H1 (cell line): ENCODE results near the gene GNAQ. TPM values are rescaled to one million over a fixed set of nuclear protein-coding genes. Genes with fewer than 3 reads are reported as not detected.

ENCODE experiments used
- BCL11A ChIP-seq, 2 experiments: IDR thresholded peaks; one replicate each; pipeline ENCODE4 v1.6.1; 2011; ENCODE audit warnings: low read depth in 2 of 2, low read length in 2 of 2, mild to moderate bottlenecking in 2 of 2
- KDM4A ChIP-seq: IDR thresholded peaks from one replicate; pipeline ENCODE4 v1.7.1; 2012; ENCODE audit warnings: low read depth, mild to moderate bottlenecking, moderate library complexity, low read length, inconsistent platforms; ENCODE audit not compliant: severe bottlenecking
- SIRT6 ChIP-seq: IDR thresholded peaks from one replicate; pipeline ENCODE4 v1.7.1; 2012; ENCODE audit warnings: low read length, inconsistent platforms
- polyA plus RNA-seq, 7 experiments: library from polyadenylated mRNA; depleted of rRNA in 3 of 7; stranded (reverse) in 5 of 7; unstranded in 2 of 7; fragments of >200 nt in 5 of 7; fragments of 200-250 nt in 2 of 7; gene quantifications; 1 replicate in 5 of 7; 2 replicates in 1 of 7; 4 replicates in 1 of 7; pipeline versions ENCODE4 v1.2.1 to v1.2.3, GENCODE V29; 2011 to 2013; ENCODE audit warnings: missing spikeins in 2 of 7, mixed read lengths in 2 of 7
- total RNA-seq: library from RNA; stranded (reverse); fragmentation: NEBNext Ultra II Directional; extraction: Animal tissue kit (Norgen Biotek cat#: 25700); gene quantifications from 2 replicates; pipeline ENCODE4 v1.2.1, GENCODE V29; 2021
- TF ChIP-seq, protein P1 (sequence below): IDR thresholded peaks from 2 replicates; pipeline ENCODE4 v1.6.1; 2012; ENCODE audit warnings: low read length, inconsistent platforms

GNAQ gene
- total and polyA plus RNA-seq, 2 of the 8 experiments (the other 6 are each of a cell fraction or from before 2014, with no cell fraction given), result 22.8 to 63.8 TPM

GRCh38 chr9:78031893-78032729 is 500 bp upstream of the GNAQ start (continued):
- TF ChIP-seq, protein P1, sequence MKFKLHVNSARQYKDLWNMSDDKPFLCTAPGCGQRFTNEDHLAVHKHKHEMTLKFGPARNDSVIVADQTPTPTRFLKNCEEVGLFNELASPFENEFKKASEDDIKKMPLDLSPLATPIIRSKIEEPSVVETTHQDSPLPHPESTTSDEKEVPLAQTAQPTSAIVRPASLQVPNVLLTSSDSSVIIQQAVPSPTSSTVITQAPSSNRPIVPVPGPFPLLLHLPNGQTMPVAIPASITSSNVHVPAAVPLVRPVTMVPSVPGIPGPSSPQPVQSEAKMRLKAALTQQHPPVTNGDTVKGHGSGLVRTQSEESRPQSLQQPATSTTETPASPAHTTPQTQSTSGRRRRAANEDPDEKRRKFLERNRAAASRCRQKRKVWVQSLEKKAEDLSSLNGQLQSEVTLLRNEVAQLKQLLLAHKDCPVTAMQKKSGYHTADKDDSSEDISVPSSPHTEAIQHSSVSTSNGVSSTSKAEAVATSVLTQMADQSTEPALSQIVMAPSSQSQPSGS, result no peak
- no peak for TF ChIP-seq SIRT6
- no peak for TF ChIP-seq BCL11A (IDR thresholded peaks at IDR 0.05; ENCODE audit: low read depth in 2 of 2, low read length in 2 of 2)
- TF ChIP-seq KDM4A, result peak; percentile 13
- TF ChIP-seq, all 59 proteins: peak for 10
